Neuronal stem cell (in vitro differentiated cells): ENCODE results near the gene CTRL.
A peak's percentile ranks its signal among the peaks of the same experiment; 100 is the strongest.

Experiments
- DNase-seq: peaks from one replicate; pipeline ENCODE4 v3.0.0-alpha.2; 2013; ENCODE audit warnings: low spot score
- H2AFZ ChIP-seq: one replicate; pipeline ENCODE4 v1.6.1; 2013; ENCODE audit warnings: mild to moderate bottlenecking, low read length, inconsistent platforms
- H2AK5ac ChIP-seq: 2 replicates; pipeline ENCODE4 v1.6.1; 2013; ENCODE audit warnings: low read depth, mild to moderate bottlenecking, inconsistent platforms, low read length, moderate library complexity, mixed read lengths
- H2BK120ac ChIP-seq: 2 replicates; pipeline ENCODE4 v1.6.1; 2013; ENCODE audit warnings: low read depth, mild to moderate bottlenecking, inconsistent platforms, low read length, moderate library complexity, mixed read lengths
- H2BK12ac ChIP-seq: one replicate; pipeline ENCODE4 v1.6.1; 2013; ENCODE audit warnings: low read length, inconsistent platforms
- H2BK15ac ChIP-seq: 2 replicates; pipeline ENCODE4 v1.6.1; 2013; ENCODE audit warnings: mild to moderate bottlenecking, low read length, inconsistent platforms, mixed read lengths
- H2BK5ac ChIP-seq: one replicate; pipeline ENCODE4 v1.6.1; 2013; ENCODE audit warnings: inconsistent platforms, mild to moderate bottlenecking, low read length, moderate library complexity
- H3K14ac ChIP-seq: one replicate; pipeline ENCODE4 v1.6.1; 2013; ENCODE audit warnings: low read length, inconsistent platforms
- H3K18ac ChIP-seq: 2 replicates; pipeline ENCODE4 v1.6.1; 2013; ENCODE audit warnings: low read length, inconsistent platforms
- H3K23ac ChIP-seq: 2 replicates; pipeline ENCODE4 v1.6.1; 2013; ENCODE audit warnings: low read depth, mild to moderate bottlenecking, mixed read lengths, low read length, inconsistent platforms; ENCODE audit not compliant: poor library complexity
- H3K27ac ChIP-seq: replicated peaks from 3 replicates; pipeline ENCODE4 v1.5.1; 2013; ENCODE audit warnings: low read length, inconsistent platforms
- H3K27me3 ChIP-seq, 3 experiments: 2 replicates each; pipeline ENCODE4 v1.6.1; 2013; ENCODE audit warnings: low read length in 3 of 3, mild to moderate bottlenecking in 2 of 3, inconsistent platforms in 1 of 3, low read depth in 1 of 3, mixed read lengths in 1 of 3, moderate library complexity in 1 of 3; ENCODE audit not compliant: control insufficient read depth in 3 of 3, insufficient read depth in 3 of 3
- H3K36me3 ChIP-seq, 2 donors: replicated peaks in 1 of 2; 2 replicates each; pipeline ENCODE4 v1.6.1; 2013; ENCODE audit warnings: low read length in 2 of 2; ENCODE audit not compliant: control insufficient read depth in 2 of 2, insufficient read depth in 2 of 2
- H3K4ac ChIP-seq: 2 replicates; pipeline ENCODE4 v1.6.1; 2013; ENCODE audit warnings: inconsistent platforms, mild to moderate bottlenecking, low read length, moderate library complexity
- H3K4me1 ChIP-seq, 2 donors: 1 replicate in 1 of 2; 2 replicates in 1 of 2; pipeline ENCODE4 v1.6.1; 2013; ENCODE audit warnings: low read length in 2 of 2, low read depth in 1 of 2; ENCODE audit not compliant: control insufficient read depth in 2 of 2, insufficient read depth in 1 of 2
- H3K4me2 ChIP-seq: one replicate; pipeline ENCODE4 v1.6.1; 2013; ENCODE audit warnings: mild to moderate bottlenecking, low read length, inconsistent platforms; ENCODE audit not compliant: insufficient read depth, poor library complexity, severe bottlenecking
- H3K4me3 ChIP-seq, 2 donors: 2 replicates each; pipeline ENCODE4 v1.5.1; 2013; ENCODE audit warnings: low read length in 2 of 2, mild to moderate bottlenecking in 2 of 2, inconsistent platforms in 1 of 2, moderate library complexity in 1 of 2
- H3K79me1 ChIP-seq: one replicate; pipeline ENCODE4 v1.6.1; 2013; ENCODE audit warnings: low read depth, mild to moderate bottlenecking, inconsistent platforms, low read length, moderate library complexity
- H3K9ac ChIP-seq: one replicate; pipeline ENCODE4 v1.6.1; 2013; ENCODE audit warnings: mild to moderate bottlenecking, low read depth, low read length, inconsistent platforms; ENCODE audit not compliant: poor library complexity
- H3K9me3 ChIP-seq, 2 donors: replicated peaks in 1 of 2; 2 replicates each; pipeline versions ENCODE3 to v1.6.1; 2013; ENCODE audit warnings: low read length in 2 of 2, mild to moderate bottlenecking in 2 of 2, inconsistent platforms in 1 of 2, low read depth in 1 of 2, mixed read lengths in 1 of 2, moderate library complexity in 1 of 2; ENCODE audit not compliant: control insufficient read depth in 2 of 2, insufficient read depth in 1 of 2
- H4K8ac ChIP-seq: one replicate; pipeline ENCODE4 v1.6.1; 2013; ENCODE audit warnings: low read depth, mild to moderate bottlenecking, inconsistent platforms, low read length, moderate library complexity
- H4K91ac ChIP-seq: one replicate; pipeline ENCODE4 v1.6.1; 2013; ENCODE audit warnings: low read length, low read depth, mild to moderate bottlenecking, inconsistent platforms; ENCODE audit not compliant: poor library complexity
- WGBS, 2 donors: extraction: QIAGEN DNeasy Blood & Tissue Kit; methylation state at CpG; one replicate each; pipeline ENCODE4 v1.1.7; 2013; ENCODE audit warnings: missing lambda C conversion rate in 2 of 2, mixed read lengths in 1 of 2; ENCODE audit not compliant: insufficient read length in 2 of 2, insufficient replicate concordance in 1 of 2; ENCODE audit errors: extremely low coverage in 2 of 2; 5-methylcytosine and 5-hydroxymethylcytosine counted together

CTRL gene

GRCh38 chr16:67914758-67915495 is 16.7 kb downstream of the CTRL start:
- Histone ChIP-seq H3K79me1 (peaks cover 21% of the 10 kb centered on the region), H3K4me2 (no peak overlapping the region), H2AK5ac (no peak overlapping the region), H4K8ac (no peak overlapping the region), H2BK15ac (no peak overlapping the region), H3K23ac (no peak overlapping the region), H3K27me3 (no peaks in the 10 kb centered on the region), H3K4ac (no peak overlapping the region), H3K4me3 (no peak overlapping the region), H3K27ac (no peak overlapping the region), H3K14ac (no peak overlapping the region), H3K36me3 (peaks cover 15 to 57% of the 10 kb centered on the region in 2 donors), H3K4me1 (peaks cover 0 to 4% of the 10 kb centered on the region in 2 donors), H2AFZ (no peak overlapping the region), H2BK120ac (no peak overlapping the region), H4K91ac (no peak overlapping the region), H2BK5ac (no peak overlapping the region), H3K18ac (no peak overlapping the region), H2BK12ac (peak overlapping the region; percentile 8), H3K9me3 (no peaks in the 10 kb centered on the region), H3K9ac (no peak overlapping the region)
- DNase-seq, result no peak
- WGBS, 2 donors, result no CpG with 5 or more reads among the region's 7 CpGs

GRCh38 chr16:67910158-67910557 is 21.5 kb downstream of the CTRL start:
- Histone ChIP-seq H3K27me3 (no peaks in the 10 kb centered on the region), H4K91ac (no peak overlapping the region), H3K9me3 (no peaks in the 10 kb centered on the region), H2BK15ac (no peak overlapping the region), H2BK120ac (no peak overlapping the region), H3K9ac (no peak overlapping the region), H3K4me2 (no peak overlapping the region), H3K14ac (no peak overlapping the region), H3K79me1 (peaks cover 12% of the 10 kb centered on the region), H3K4me1 (peaks cover 0 to 7% of the 10 kb centered on the region in 2 donors), H2AK5ac (no peak overlapping the region), H2BK5ac (no peak overlapping the region), H2BK12ac (no peak overlapping the region), H3K4me3 (no peak overlapping the region), H3K23ac (no peak overlapping the region), H3K36me3 (peaks cover 15 to 43% of the 10 kb centered on the region in 2 donors), H3K18ac (no peak overlapping the region), H4K8ac (no peak overlapping the region), H2AFZ (no peak overlapping the region), H3K27ac (no peak overlapping the region), H3K4ac (no peak overlapping the region)
- no CpG with 5 or more reads among the region's 2 CpGs for WGBS, 2 donors
- no peak for DNase-seq

- no peak overlapping the region for H2AFZ ChIP-seq
- H3K9ac ChIP-seq, result no peak overlapping the region
- H3K4ac ChIP-seq, result no peak overlapping the region
- no peaks in the 10 kb centered on the region for H3K9me3 ChIP-seq
- peak overlapping the region; percentile 30 for H2BK5ac ChIP-seq
- no peak for DNase-seq
- H2BK15ac ChIP-seq, result no peak overlapping the region
- no peak overlapping the region for H3K18ac ChIP-seq
- H3K23ac ChIP-seq, result no peak overlapping the region
- H4K91ac ChIP-seq, result no peak overlapping the region
- peaks cover 9% of the 10 kb centered on the region for H3K79me1 ChIP-seq
- H3K27me3 ChIP-seq, result no peaks in the 10 kb centered on the region
- no peak overlapping the region for H4K8ac ChIP-seq
- peaks cover 0 to 7% of the 10 kb centered on the region in 2 donors for H3K4me1 ChIP-seq
- no peak overlapping the region for H2AK5ac ChIP-seq
- no peak overlapping the region for H3K4me3 ChIP-seq
- H3K14ac ChIP-seq, result no peak overlapping the region
- H2BK12ac ChIP-seq, result no peak overlapping the region
- no peak overlapping the region for H3K27ac ChIP-seq
- no peak overlapping the region for H2BK120ac ChIP-seq
- H3K36me3 ChIP-seq, result peaks cover 15 to 43% of the 10 kb centered on the region in 2 donors
- H3K4me2 ChIP-seq, result no peak overlapping the region
- no CpG with 5 or more reads among the region's 36 CpGs for WGBS, 2 donors
Observed at GRCh38 chr16:67909056-67909742, 22.5 kb downstream of the CTRL start.

GRCh38 chr16:67907397-67908180 is 24.1 kb downstream of the CTRL start:
- no peak for DNase-seq
- Histone ChIP-seq H2BK15ac (no peak overlapping the region), H3K4me1 (peaks cover 0 to 7% of the 10 kb centered on the region in 2 donors)

More at GRCh38 chr16:67907397-67908180, 24.1 kb downstream of the CTRL start:
- Histone ChIP-seq H2BK12ac (no peak overlapping the region), H3K14ac (no peak overlapping the region), H3K9ac (no peak overlapping the region), H3K4me2 (no peak overlapping the region), H3K9me3 (no peaks in the 10 kb centered on the region), H3K4ac (no peak overlapping the region), H2AK5ac (no peak overlapping the region), H3K27ac (no peak overlapping the region), H2BK120ac (no peak overlapping the region), H4K8ac (no peak overlapping the region), H4K91ac (no peak overlapping the region), H2BK5ac (no peak overlapping the region), H2AFZ (no peak overlapping the region), H3K23ac (no peak overlapping the region), H3K27me3 (no peaks in the 10 kb centered on the region), H3K4me3 (no peak overlapping the region), H3K36me3 (peaks cover 17 to 49% of the 10 kb centered on the region in 2 donors), H3K18ac (no peak overlapping the region), H3K79me1 (peaks cover 9% of the 10 kb centered on the region)
- WGBS, 2 donors, result no CpG with 5 or more reads among the region's 11 CpGs
